ENCODE measurements around the gene SKIC2.
A peak's percentile ranks its signal among the peaks of the same experiment; 100 is the strongest.
"Not testable (repeated sequence)": the region's sequence is repeated elsewhere in the genome, so short reads cannot be mapped to it uniquely, and the experiment has no call there.

The SKIC2 gene

DNA sequence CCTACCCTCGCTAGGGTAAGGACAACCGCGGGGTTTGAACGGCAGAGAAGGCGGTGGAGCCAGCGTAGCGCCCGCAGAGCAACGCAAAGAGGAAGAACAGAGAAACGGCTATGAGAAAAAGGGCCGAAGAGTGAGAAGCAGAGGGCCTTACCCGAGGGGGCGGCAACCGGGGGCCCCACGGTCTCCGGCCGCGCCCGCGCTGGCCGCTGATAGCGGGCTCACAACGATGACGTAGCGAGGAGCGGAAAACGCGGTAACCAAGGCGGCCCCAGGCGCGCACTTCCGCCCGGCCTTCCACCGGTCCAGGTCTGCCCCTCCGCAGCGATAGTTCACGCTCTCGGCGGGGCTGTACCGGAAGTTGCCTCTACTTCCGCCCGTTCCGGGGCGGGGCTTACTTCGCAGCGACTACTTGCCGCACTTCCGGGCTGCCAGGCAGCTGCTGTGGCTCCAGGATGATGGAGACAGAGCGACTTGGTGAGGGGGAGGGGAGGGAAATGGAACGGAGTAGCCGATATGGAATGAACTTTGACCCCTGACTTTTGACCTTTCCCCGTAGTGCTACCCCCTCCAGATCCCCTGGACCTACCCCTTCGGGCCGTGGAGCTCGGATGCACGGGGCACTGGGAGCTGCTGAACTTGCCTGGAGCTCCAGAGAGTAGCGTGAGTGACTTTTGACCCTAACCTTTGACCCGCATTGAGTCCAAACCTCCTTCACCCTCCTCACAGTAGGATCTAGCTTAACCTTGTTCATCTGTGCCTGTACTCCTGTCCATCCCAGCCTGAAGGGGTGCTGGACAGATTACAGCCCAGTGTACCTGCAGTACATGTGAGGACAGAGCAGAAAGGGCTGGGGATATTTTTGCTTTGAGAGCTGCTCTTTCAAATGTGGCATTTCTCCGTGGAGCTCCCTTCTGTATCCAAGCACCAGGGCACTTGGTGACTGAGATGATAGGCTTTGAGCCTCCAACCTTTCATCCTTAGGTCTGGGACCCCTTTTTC lies at the start of gene SKIC2, which contains the start of gene NELFE:
Gene SKIC2, plus strand, starts transcription at position 435 of the 999 bp plus-strand sequence. Its CDS starts 18 bp downstream, at position 453.
Gene NELFE, minus strand, starts transcription at position 231 of the 999 bp plus-strand sequence. CDS start 525 bp downstream, outside the sequence.
- Histone ChIP-seq H3K4me3 (ENCODE audit: low read length in 2 of 2) (peak within 1 kb of the TSS; percentile 93 to 100), H3K27ac (ENCODE audit: low read length) (peak within 1 kb of the TSS; percentile 92), H3K4me1 (ENCODE audit: control insufficient read depth, insufficient read depth, low read length) (peaks cover 21% of the 10 kb centered on the region), H3K27me3 (ENCODE audit: control insufficient read depth in 1 of 2, insufficient read depth in 2 of 2, low read length in 2 of 2) (no peaks in the 10 kb centered on the region), H3K9ac (ENCODE audit: low read length in 2 of 2) (peak within 1 kb of the TSS; percentile 91 to 99), H3K36me3 (ENCODE audit: control insufficient read depth in 2 of 2, insufficient read depth in 2 of 2, low read length in 2 of 2) (peaks cover 53% of the 10 kb centered on the region in 2 donors), H3K9me3 (ENCODE audit: control insufficient read depth in 2 of 2, low read length in 2 of 2) (no peaks in the 10 kb centered on the region)

DNA sequence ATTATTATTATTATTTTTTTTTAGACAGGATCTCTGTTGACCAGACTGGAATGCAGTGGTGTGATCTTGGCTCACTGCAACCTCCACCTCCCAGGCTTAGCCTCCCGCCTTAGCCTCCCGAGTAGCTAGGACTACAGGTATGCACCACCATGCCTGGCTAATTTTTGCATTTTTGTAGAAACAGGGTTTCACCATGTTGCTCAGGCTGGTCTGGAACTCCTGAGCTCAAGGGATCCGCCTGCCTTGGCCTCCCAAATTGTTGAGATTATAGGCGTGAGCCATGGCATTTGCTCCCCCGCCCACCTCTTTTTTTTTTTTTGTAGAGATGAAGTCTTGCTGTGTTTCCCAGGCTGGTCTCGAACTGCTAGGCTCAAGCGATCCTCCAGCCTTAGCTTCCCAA lies 49.7 kb upstream of the SKIC2 start:
- not testable (repeated sequence) for H3K9ac ChIP-seq (ENCODE audit: low read length in 2 of 2); H3K36me3 ChIP-seq (ENCODE audit: control insufficient read depth in 2 of 2, insufficient read depth in 2 of 2, low read length in 2 of 2); H3K9me3 ChIP-seq (ENCODE audit: control insufficient read depth in 2 of 2, low read length in 2 of 2); H3K27me3 ChIP-seq (ENCODE audit: control insufficient read depth in 1 of 2, insufficient read depth in 2 of 2, low read length in 2 of 2); H3K4me3 ChIP-seq (ENCODE audit: low read length in 2 of 2); H3K4me1 ChIP-seq (ENCODE audit: control insufficient read depth, insufficient read depth, low read length); H3K27ac ChIP-seq (ENCODE audit: low read length)

- Histone ChIP-seq H3K4me1 (ENCODE audit: control insufficient read depth, insufficient read depth, low read length) (no peaks in the 10 kb centered on the region), H3K9ac (ENCODE audit: low read length in 2 of 2) (no peak overlapping the region), H3K9me3 (ENCODE audit: control insufficient read depth in 2 of 2, low read length in 2 of 2) (no peaks in the 10 kb centered on the region), H3K27ac (ENCODE audit: low read length) (no peak overlapping the region), H3K27me3 (ENCODE audit: control insufficient read depth in 1 of 2, insufficient read depth in 2 of 2, low read length in 2 of 2) (peaks cover 0 to 4% of the 10 kb centered on the region in 2 donors), H3K4me3 (ENCODE audit: low read length in 2 of 2) (no peak overlapping the region), H3K36me3 (ENCODE audit: control insufficient read depth in 2 of 2, insufficient read depth in 2 of 2, low read length in 2 of 2) (no peaks in the 10 kb centered on the region)
Measured at GRCh38 chr6:31911826-31912585, 47.0 kb upstream of the SKIC2 start.

GRCh38 chr6:31915351-31915750 lies 43.6 kb upstream of the SKIC2 start:
- Histone ChIP-seq H3K9me3 (ENCODE audit: control insufficient read depth in 2 of 2, low read length in 2 of 2) (no peaks in the 10 kb centered on the region), H3K36me3 (ENCODE audit: control insufficient read depth in 2 of 2, insufficient read depth in 2 of 2, low read length in 2 of 2) (no peaks in the 10 kb centered on the region), H3K9ac (ENCODE audit: low read length in 2 of 2) (no peak overlapping the region), H3K4me3 (ENCODE audit: low read length in 2 of 2) (no peak overlapping the region), H3K4me1 (ENCODE audit: control insufficient read depth, insufficient read depth, low read length) (no peaks in the 10 kb centered on the region), H3K27ac (ENCODE audit: low read length) (no peak overlapping the region), H3K27me3 (ENCODE audit: control insufficient read depth in 1 of 2, insufficient read depth in 2 of 2, low read length in 2 of 2) (peaks cover 0 to 4% of the 10 kb centered on the region in 2 donors)

DNA sequence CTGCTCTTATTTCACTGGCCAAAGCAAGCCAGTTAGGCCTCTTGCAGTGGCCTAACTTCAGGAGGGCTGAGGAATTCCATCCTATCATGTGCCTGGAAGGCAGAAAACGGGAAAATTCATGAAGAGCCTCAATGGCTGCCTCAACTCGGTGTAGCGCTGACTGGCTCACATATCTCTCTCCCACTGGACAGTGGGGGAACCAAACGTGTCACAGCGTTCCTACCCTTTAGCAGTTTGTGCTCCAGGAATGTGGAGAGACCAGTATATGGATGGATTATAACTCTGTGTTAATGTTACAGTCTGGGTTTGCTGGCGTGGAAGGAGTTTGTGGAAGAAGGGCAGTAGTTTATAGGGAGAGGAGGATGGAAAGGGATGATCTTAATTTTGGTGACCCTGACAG lies 43.2 kb upstream of the SKIC2 start:
- Histone ChIP-seq H3K36me3 (ENCODE audit: control insufficient read depth in 2 of 2, insufficient read depth in 2 of 2, low read length in 2 of 2) (no peaks in the 10 kb centered on the region), H3K27ac (ENCODE audit: low read length) (no peak overlapping the region), H3K4me3 (ENCODE audit: low read length in 2 of 2) (no peak overlapping the region), H3K9ac (ENCODE audit: low read length in 2 of 2) (no peak overlapping the region), H3K27me3 (ENCODE audit: control insufficient read depth in 1 of 2, insufficient read depth in 2 of 2, low read length in 2 of 2) (peaks cover 0 to 4% of the 10 kb centered on the region in 2 donors), H3K4me1 (ENCODE audit: control insufficient read depth, insufficient read depth, low read length) (no peaks in the 10 kb centered on the region), H3K9me3 (ENCODE audit: control insufficient read depth in 2 of 2, low read length in 2 of 2) (no peaks in the 10 kb centered on the region)

- Histone ChIP-seq H3K9me3 (ENCODE audit: control insufficient read depth in 2 of 2, low read length in 2 of 2) (no peaks in the 10 kb centered on the region), H3K27ac (ENCODE audit: low read length) (no peak overlapping the region), H3K36me3 (ENCODE audit: control insufficient read depth in 2 of 2, insufficient read depth in 2 of 2, low read length in 2 of 2) (no peaks in the 10 kb centered on the region)
Measured at GRCh38 chr6:31918069-31918720, 40.8 kb upstream of the SKIC2 start.

GRCh38 chr6:31919624-31920303 lies 39.2 kb upstream of the SKIC2 start:
- Histone ChIP-seq H3K4me3 (ENCODE audit: low read length in 2 of 2) (no peak overlapping the region), H3K4me1 (ENCODE audit: control insufficient read depth, insufficient read depth, low read length) (no peaks in the 10 kb centered on the region), H3K9ac (ENCODE audit: low read length in 2 of 2) (no peak overlapping the region), H3K27ac (ENCODE audit: low read length) (no peak overlapping the region), H3K9me3 (ENCODE audit: control insufficient read depth in 2 of 2, low read length in 2 of 2) (no peaks in the 10 kb centered on the region), H3K36me3 (ENCODE audit: control insufficient read depth in 2 of 2, insufficient read depth in 2 of 2, low read length in 2 of 2) (no peaks in the 10 kb centered on the region), H3K27me3 (ENCODE audit: control insufficient read depth in 1 of 2, insufficient read depth in 2 of 2, low read length in 2 of 2) (peaks cover 0 to 4% of the 10 kb centered on the region in 2 donors)

More at GRCh38 chr6:31918069-31918720, 40.8 kb upstream of the SKIC2 start:
- no peak overlapping the region for H3K9ac ChIP-seq (ENCODE audit: low read length in 2 of 2)
- H3K4me1 ChIP-seq (ENCODE audit: control insufficient read depth, insufficient read depth, low read length), result no peaks in the 10 kb centered on the region
- H3K27me3 ChIP-seq (ENCODE audit: control insufficient read depth in 1 of 2, insufficient read depth in 2 of 2, low read length in 2 of 2), result peaks cover 0 to 4% of the 10 kb centered on the region in 2 donors
- H3K4me3 ChIP-seq (ENCODE audit: low read length in 2 of 2), result no peak overlapping the region

GRCh38 chr6:31920811-31921210 lies 38.2 kb upstream of the SKIC2 start:
- Histone ChIP-seq H3K27me3 (ENCODE audit: control insufficient read depth in 1 of 2, insufficient read depth in 2 of 2, low read length in 2 of 2) (peaks cover 0 to under 1% of the 10 kb centered on the region in 2 donors), H3K9ac (ENCODE audit: low read length in 2 of 2) (no peak overlapping the region), H3K4me3 (ENCODE audit: low read length in 2 of 2) (no peak overlapping the region), H3K9me3 (ENCODE audit: control insufficient read depth in 2 of 2, low read length in 2 of 2) (no peaks in the 10 kb centered on the region), H3K27ac (ENCODE audit: low read length) (no peak overlapping the region), H3K36me3 (ENCODE audit: control insufficient read depth in 2 of 2, insufficient read depth in 2 of 2, low read length in 2 of 2) (no peaks in the 10 kb centered on the region), H3K4me1 (ENCODE audit: control insufficient read depth, insufficient read depth, low read length) (no peaks in the 10 kb centered on the region)

GRCh38 chr6:31922942-31923341 lies 36.0 kb upstream of the SKIC2 start:
- Histone ChIP-seq H3K4me3 (ENCODE audit: low read length in 2 of 2) (no peak overlapping the region), H3K36me3 (ENCODE audit: control insufficient read depth in 2 of 2, insufficient read depth in 2 of 2, low read length in 2 of 2) (no peaks in the 10 kb centered on the region), H3K27ac (ENCODE audit: low read length) (no peak overlapping the region), H3K4me1 (ENCODE audit: control insufficient read depth, insufficient read depth, low read length) (no peaks in the 10 kb centered on the region), H3K9ac (ENCODE audit: low read length in 2 of 2) (no peak overlapping the region), H3K9me3 (ENCODE audit: control insufficient read depth in 2 of 2, low read length in 2 of 2) (no peaks in the 10 kb centered on the region), H3K27me3 (ENCODE audit: control insufficient read depth in 1 of 2, insufficient read depth in 2 of 2, low read length in 2 of 2) (peaks cover 0 to 2% of the 10 kb centered on the region in 2 donors)

All from stomach smooth muscle (tissue), 2 donors.